CD4-positive, alpha-beta T cell treated with Interleukin-17A for 1 hour (primary cell): Measurements from ENCODE around the gene ZFTA.

Experiments
- DNase-seq: peaks from one replicate; pipeline ENCODE4 v3.0.0-alpha.2; 2020

The ZFTA gene

DNA sequence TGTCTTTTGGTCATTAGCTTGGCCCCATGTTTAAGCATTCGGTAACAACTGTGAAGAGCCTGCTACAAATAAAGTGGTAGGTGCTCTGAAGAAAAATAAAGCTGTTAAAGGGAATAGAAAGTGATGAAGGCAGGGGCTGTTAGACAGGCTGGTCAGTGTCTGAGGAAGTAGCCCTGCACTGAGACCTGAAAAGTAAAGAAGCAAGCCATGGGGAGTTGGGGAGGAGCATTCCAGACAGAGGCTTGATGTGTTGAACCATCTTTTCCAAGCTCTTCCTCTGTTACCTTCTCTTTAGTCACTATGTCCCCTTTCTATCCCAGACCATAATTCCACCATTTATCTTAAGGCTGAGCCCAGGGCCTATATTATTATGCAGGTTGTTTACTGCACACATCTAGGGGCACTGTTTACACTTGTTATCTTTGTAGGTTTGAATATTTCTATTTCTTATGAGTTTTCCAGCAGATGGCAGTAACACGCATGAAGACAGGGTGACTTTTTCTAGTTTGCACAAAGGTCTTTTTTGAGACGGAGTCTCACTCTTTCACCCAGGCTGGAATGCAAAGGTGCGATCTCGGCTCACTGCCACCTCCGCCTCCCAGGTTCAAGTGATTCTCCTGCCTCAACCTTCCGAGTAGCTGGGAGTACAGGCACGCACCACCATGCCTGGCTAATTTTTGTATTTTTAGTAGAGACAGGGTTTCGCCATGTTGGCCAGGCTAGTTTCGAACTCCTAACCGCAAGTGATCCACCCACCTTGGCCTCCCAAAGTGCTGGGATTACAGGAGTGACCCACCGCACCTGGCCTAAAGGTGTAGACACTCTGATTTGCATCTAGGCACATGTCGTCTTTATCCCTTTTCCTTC, 23.0 kb downstream of the ZFTA start:
- no peak for DNase-seq

DNA sequence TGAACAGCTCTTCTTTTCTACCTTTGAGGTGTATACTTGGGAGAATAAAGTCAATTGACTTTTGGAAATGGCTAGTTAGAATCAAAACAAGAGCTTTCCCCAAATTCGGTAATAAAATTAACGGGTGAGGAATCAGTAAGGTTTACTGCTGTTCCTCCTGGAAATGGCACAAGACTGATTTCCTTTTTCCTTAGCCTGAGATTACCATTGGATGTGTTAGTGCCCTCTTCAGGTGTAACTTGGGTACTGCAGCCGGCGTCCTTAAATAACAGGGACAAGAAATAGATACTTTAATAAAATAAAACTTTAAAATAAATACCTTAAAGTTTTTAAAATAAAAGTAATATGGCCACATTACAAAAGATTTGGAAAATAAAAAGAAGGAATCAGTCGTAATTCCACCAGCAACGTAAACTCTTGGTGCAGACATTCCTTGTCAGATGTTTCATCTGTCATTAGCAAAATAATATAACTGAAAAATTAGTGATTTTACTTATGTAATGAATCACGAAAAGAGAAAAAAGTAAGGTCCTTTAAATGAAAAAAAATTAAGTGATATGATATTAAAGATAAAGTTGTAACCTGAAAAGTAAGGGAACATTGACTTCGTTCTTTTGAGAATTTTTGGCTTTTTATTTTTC, 29.7 kb downstream of the ZFTA start:
- peak; percentile 68 for DNase-seq

DNA sequence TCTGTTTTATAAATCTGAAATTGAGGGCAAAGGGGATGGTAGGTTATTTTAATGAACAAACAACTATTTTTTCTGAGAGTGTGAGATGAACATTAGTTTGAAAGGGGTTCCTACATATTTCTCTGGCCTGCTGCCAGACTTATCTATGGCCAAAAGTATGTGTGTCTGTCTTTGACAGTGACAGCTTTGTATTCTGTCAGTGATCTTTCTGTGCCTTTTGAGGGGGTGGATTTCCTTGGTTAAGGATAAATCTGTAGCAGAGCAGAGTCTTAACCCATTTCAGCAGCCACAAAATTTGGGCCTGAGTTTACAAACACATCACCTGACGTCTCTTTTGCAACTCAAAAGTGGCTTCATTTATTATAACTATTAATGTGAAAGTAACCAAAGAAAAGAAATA, 30.9 kb downstream of the ZFTA start:
- DNase-seq: no peak

DNA sequence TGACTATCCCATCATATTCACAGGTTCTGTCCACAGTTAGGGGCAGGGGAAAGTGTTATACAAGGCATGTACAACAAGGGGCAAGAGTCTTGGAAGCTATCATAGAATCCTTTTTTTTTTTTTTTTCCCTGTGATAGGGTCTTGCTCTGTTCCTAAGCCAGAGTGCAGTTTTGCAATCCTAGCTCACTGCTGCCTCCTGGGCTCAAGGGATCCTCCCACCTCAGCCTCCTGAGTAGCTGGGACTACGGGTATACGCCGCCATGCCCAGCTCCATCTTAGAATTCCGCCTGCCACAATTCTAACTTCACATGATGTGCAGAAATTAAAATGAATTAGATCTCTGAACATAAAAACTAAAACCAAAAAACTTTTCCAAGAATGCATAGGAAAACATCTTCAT, 31.7 kb downstream of the ZFTA start:
- no peak for DNase-seq

DNA sequence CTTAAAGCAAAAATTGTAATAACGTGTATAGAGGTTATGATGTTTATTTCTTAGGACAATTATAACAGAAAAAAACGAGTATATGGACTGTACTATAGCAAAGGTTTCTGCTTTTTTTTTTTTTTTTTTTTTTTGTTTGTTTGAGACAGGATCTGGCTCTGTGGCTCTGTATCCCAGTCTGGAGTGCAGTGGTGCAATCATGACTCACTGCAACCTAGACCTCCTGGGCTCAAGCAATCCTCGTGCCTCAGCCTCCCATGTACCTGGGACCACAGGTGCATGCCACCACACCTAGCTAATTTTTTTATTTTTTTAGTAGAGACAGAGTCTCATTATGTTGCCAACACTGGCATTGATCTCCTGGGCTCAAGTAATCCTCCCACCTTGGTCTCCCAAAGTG, 39.2 kb downstream of the ZFTA start:
- no peak for DNase-seq

DNA sequence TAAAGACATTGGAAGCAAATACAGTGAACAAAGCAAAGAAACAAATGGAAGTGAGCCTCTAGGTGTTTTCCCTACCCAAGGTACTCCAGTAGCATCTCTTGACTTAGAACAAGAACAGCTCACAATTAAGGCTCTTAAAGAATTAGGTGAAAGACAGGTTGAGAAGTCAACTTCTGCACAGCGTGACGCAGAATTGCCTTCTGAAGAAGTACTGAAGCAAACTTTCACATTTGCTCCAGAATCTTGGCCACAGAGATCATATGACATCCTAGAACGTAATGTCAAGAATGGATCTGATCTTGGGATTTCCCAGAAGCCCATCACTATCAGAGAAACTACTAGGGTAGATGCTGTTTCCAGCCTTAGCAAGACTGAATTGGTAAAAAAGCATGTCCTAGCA, 48.0 kb downstream of the ZFTA start:
- DNase-seq: no peak

DNA sequence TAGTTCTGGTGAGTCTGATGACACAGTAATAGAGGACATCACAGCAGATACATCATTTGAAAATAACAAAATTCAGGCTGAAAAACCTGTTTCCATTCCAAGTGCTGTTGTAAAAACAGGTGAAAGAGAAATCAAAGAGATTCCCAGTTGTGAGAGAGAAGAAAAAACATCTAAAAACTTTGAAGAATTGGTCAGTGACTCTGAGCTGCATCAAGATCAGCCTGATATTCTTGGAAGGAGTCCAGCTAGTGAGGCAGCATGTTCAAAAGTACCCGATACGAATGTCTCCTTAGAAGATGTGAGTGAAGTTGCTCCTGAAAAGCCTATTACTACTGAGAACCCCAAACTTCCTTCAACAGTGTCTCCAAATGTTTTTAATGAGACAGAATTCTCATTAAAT, 48.6 kb downstream of the ZFTA start:
- no peak for DNase-seq

DNA sequence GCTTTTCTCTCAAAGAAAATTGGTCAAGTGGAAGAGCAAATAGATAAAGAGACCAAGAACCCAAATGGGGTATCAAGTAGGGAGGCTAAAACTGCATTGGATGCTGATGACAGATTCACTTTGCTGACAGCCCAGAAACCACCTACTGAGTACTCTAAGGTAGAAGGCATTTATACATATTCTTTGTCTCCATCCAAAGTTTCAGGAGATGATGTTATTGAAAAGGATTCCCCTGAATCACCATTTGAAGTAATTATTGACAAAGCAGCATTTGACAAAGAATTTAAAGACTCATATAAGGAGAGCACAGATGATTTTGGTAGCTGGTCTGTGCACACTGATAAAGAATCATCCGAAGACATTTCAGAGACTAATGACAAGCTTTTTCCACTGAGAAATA, 49.6 kb downstream of the ZFTA start:
- DNase-seq: no peak
